GM21423 (cell line): Measurements from ENCODE around the gene RTBDN.
A peak's percentile ranks its signal among the peaks of the same experiment; 100 is the strongest.
"Not testable (repeated sequence)": the region's sequence is repeated elsewhere in the genome, so short reads cannot be mapped to it uniquely, and the experiment has no call there.

Experiments used
- ATAC-seq: cut with Tn5 transposase; IDR thresholded peaks from one replicate; pipeline ENCODE4 v1.9.1; 2021; ENCODE audit warnings: mild to moderate bottlenecking, moderate library complexity; ENCODE audit not compliant: unreplicated experiment

The RTBDN gene

DNA sequence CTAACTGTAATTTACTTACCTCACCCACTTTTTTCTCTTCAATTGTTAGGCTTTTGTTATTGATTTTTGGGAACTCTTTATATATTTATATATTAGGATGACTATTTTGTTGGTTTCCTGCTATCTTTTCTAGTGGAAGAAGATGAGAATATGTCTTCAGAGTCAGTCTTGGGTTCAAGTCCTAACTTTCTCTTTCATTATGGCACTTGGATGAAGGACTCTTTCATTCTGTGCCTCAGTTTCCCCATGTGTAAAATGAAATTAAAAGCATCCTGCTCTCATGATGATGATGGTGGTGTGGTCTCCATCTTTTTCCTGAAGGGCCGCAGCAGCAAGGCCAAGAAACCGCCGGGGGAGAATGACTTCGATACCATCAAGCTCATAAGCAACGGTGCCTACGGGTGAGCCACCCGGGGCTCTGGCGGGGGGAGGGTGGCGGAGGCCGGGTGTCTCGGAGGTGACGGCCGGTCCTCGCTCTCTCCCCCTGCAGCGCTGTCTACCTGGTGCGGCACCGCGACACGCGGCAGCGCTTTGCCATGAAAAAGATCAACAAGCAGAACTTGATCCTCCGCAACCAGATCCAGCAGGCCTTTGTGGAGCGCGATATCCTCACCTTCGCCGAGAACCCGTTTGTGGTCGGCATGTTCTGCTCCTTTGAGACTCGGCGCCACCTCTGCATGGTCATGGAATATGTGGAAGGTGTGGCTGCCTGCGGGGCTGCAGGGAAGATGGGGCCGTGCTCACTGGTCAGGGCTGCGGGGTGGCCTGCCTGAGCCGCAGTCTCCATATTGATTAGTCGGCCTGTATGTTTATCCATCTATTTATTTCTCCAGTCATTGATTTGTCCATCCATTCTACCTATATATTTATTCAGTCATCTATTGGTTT is 23.9 kb upstream of the RTBDN start:
- ATAC-seq = no peak

DNA sequence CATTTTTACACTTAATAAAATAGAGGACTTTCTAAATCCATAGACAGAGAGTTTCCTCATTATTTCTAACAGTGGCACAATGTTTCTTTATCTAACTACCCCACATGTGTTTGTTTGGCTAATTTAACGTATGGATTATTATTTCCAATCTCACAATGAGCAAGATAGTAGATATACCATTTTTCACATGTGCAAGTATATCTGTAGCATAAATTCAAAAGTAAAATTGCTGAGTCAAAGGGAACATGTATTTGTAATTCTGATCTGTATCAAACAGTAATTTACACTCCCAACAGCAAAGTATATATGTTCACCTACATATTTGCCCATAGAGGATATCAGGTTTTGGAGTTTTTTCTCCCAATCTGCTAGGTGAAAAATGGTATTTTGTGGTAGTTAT is 22.3 kb upstream of the RTBDN start:
- ATAC-seq = no peak

DNA sequence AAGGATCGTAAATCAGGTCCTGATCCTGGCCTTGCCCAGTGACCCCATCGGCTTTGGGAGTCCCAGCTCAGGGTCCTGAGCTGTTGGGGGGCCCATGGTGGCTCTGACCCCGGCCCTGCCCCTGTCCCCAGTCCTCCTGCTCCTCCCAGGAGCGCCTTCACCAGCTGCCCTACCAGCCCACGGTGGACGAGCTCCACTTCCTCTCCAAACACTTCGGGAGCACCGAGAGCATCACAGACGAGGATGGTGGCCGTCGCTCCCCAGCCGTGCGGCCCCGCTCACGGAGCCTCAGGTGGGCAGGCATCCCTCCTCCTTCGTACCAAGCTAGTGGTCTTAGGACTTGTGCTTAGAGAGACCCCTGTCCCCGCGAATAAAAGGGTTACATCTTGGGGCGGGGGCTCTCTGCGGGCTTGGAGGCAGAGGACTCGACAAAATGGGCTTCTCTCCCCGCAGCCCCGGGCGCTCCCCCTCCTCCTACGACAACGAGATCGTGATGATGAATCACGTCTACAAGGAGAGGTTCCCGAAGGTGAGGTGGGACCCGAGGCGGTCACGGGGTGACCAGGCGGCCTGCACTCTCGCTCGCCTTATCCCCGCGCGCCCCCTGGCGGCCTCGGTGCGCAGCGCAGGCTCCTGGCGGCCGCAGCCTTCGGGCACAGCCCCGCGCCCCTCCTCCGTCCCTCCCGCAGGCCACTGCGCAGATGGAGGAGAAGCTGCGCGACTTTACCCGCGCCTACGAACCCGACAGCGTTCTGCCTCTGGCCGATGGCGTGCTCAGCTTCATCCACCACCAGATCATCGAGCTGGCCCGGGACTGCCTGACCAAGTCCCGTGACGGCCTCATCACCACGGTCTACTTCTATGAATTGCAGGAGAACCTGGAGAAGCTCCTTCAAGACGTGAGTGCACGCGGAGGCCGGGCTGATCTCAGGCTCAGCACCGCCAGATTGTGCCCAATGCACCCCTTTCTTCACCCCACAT is 13.1 kb upstream of the RTBDN start:
- ATAC-seq = peak; percentile 68

DNA sequence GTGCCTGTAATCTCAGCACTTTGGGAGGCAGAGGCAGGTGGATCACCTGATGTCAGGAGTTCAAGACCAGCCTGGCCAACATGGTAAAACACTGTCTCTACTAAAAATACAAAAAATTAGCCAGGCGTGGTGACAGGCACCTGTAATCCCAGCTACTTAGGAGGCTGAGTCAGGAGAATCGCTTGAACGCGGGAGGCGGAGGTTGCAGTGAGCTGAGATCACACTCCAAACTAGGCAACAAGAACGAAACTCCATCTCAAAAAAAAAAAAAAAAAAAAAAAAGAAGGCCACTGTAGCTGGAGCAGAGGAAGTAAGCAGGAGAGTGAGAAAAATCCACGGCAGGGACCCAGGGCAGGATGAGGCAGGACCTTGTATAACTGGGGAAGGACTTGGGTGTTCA is 12.2 kb upstream of the RTBDN start:
- ATAC-seq = not testable (repeated sequence)

DNA sequence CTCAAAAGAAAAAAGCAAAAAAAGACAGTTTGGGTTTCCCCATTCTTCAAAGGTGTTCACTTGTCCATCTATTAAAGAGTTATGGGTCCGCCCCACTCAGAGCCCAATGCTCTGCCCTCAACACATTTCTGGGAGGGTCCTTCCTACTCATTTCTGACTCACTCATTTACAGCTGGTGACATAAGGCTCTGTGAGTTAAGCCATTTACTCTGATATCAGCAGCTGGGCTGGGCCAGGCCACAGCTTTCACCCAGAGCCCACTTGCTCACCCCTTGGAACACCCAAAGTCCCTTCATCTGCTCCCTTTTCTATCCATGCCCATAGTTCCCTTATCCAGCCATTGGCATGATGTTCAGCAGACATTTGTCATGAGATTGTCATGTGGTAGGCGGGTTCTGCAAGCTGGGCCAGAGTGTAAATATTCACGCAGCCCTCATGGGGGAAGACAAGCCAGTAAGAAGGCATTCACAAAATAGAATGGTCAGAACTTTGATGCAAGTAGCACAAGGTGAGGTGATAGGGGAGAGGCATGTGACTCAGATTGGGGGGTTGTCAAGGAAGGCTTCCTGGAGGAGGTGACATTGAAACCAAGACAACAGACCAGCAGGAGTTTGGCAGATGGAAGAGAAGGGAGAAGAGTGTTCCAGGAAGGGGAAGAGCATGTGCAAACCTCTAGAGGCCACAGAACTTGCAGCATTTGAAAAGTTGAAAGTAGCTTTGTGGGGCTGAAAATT is 9.8 kb upstream of the RTBDN start:
- ATAC-seq = no peak

DNA sequence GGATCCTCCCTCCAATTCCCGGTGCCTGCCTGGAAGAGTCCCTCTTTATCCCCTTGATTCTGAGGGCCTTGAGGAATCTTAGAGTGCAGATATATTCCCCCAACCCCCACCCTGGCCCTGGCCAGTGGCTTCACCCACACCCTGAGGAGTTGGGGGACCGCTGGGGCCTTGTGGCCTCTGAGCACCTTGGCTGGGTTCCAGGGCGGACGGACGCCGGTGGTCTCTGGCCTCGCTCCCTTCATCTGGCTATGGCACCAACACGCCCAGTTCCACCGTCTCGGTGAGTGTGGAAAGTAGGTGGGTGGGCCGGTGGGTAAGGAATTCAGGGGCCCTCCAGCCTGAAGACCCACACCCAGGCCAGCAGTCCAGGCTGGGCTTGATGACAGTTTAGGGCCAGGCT is 8.9 kb upstream of the RTBDN start:
- no peak for ATAC-seq

DNA sequence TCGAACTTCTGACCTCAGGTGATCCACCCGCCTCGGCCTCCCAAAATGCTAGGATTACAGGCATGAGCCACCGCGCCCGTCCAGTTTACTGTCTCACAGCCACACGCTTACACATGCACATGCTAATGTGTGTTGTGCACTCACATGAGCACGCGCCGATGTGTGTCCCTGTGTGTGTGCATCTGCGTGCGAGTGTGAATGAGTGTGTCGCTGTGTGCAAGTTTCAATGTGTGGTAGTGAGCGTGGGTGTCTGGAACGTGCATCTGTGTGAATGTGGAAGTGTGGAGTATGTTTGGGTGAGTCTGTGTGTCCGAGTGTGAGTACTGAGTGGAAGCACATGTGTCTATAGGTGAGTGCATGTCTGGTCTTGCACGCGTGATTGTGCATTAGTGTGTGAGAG is 8.1 kb upstream of the RTBDN start:
- no peak for ATAC-seq

DNA sequence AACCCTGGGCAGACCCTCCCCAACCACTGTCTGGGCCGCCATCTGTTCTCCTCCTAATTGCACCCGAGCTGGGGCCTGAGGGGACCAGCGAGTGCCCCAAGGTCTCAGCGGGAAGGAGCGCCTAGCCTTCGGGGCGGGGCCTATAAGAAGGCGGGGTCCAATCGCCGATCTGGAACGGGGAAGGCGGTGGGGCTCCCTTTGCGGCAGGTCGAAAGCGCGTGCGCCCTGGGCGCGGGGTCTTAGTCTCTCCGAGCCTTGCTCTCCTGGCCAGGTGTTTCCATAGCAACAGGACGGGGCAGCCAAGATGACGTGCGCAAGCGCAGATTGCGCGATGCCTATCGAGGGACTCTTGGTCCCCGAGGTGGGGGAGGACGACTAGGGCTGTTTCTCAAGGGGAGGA is 6.7 kb upstream of the RTBDN start:
- no peak for ATAC-seq

DNA sequence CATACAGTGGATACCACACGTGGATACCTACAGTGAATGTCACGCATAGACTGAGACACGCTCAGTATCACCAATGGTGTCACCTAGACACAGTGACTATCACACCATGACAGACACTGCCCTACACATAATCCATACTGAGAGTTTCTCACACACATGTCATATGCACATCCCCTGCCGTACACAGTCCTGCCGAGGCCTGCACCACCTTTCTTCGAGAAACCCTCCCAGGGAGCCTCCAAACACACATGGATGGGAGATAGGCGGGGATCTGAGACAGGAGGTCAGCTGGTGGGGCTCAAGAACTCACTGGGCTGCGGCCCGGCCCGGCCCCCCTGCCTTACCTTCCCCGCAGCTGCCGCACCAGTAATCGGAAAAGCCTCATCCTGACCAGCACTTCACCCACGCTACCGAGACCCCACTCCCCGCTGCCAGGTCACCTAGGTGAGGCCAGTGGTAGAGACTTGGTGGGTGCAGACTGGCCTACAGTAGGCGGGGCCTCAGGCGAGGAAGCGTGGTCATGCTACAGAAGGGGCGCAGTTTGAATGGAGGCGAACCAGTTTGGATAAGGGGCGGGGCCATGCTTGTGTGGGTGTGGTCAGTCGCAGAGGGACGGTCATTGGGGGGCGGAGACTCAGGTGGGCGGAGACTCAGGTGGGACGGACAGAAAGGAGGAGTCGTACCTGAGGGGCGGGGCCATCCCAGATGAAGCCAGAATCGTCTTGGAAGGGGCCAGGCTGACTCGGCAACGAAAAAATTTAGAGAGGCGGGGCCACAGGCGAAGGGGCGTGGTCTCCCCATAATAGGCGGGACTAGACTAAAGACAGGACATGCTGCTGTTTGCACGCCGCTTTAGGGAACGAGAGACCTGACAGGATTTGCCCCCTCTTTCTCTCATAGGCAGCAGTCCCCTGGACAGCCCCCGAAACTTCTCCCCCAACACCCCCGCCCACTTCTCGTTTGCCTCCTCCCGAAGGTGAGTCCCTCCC is 6.0 kb upstream of the RTBDN start:
- no peak for ATAC-seq

DNA sequence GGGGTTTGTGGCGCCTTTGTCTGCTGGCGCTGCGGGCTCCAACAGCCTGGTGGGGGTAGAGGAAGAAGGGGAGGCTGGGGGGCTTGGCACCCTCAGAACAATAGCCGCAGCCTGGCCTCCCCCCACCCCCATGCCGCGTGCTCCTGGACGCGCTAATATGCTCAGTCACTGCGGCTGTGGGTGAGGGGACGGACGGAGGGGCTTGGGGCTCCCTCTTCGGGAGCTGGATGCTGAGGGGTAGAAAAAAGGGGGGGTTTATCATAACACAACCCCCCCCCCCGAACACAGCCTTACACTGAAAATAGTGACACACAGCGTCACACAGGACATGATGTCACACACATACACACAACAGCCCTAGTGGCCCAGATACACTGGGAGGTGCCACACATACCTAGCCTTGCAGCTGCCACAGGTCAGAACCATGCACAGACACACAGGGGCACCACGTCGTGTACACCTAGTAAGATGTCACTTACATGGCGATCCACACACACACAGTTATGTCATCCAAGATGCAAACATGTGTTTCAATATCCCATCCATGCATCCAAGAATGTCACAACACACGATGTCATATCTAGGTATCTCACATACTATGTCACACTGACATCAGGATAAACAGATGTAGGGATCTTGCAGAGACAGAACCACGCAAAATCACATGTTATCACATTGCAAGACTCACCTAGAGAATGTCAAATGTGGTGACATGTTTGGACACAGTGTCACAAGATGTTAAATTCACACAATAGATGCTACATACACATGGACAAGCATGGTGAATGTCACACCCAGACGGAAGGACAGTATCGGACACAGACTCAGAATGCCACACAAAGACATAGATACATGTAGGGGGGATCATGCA is 4.7 kb upstream of the RTBDN start:
- no peak for ATAC-seq

DNA sequence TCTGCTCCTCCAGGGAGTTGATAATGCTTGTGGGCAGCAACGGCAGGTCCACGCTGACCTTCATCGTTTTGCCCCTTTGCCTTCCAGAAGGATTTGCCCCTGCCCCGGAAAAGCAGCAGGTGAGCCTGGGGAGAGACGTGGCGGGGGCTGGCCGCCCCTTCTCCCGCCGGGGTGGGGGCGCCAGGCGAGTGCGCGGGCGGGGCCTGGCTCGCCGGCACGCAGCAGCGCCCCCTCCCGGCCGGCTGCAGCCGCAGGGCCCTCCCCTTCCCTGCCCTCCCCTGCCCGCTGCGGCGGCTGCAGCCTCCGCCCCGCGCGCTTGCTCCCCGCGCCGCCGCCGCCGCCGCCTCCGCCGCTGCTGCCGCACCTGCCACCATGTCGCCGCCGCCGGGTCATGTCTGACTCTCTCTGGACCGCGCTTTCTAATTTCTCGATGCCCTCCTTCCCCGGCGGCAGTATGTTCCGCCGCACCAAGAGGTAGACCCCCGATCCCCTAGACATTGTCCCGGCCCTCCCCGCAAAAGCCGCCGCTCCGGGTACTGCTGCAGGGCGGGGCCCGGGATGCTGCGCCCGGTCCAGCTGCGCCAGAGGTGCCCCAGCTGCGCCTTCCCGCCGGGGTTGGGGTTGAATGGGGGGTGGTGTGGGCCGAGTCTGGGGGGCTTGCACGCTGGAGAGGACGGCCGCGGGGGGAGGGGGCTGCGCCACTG is 4.0 kb upstream of the RTBDN start, which contains the start of gene MAST1:
Gene MAST1, plus strand, starts transcription at position 334 of the 704 bp plus-strand sequence. Its CDS starts 58 bp downstream, at position 392.
- no peak for ATAC-seq

DNA sequence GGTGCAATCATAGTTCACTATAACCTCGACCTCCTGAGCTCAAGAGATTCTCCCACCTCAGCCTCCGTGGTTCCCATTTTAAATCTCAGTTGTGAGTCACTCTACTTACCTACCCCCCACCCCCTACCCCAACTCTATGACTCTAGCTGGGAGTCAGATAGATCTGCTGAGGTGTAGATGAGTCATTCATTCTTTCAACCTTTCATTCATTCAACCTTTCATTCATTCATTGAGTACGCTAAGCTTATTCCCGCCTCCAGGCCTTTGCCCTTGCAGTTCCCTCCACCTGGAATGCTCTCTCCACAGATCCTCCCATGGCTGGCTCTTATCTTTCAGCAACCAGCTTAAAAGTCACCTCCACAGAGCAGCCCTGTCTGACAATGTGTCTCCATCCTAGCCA is 2.8 kb upstream of the RTBDN start:
- no peak for ATAC-seq

DNA sequence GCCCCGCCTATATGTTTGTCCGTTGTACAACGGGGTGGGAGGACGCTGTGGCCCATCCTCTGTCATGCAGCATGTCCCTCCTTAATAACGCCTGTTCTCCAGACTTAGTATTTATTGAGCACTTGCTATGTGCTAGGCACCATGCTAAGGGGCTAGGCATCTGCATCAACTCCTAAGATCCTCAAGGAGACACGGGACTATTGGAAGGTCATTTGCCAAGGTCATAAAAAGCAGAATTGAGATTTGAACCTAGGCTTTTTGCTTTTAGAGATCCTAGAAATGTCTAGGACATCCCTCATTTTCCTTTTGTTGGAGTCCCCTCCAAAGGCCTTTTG is 2.1 kb upstream of the RTBDN start:
- ATAC-seq = no peak

DNA sequence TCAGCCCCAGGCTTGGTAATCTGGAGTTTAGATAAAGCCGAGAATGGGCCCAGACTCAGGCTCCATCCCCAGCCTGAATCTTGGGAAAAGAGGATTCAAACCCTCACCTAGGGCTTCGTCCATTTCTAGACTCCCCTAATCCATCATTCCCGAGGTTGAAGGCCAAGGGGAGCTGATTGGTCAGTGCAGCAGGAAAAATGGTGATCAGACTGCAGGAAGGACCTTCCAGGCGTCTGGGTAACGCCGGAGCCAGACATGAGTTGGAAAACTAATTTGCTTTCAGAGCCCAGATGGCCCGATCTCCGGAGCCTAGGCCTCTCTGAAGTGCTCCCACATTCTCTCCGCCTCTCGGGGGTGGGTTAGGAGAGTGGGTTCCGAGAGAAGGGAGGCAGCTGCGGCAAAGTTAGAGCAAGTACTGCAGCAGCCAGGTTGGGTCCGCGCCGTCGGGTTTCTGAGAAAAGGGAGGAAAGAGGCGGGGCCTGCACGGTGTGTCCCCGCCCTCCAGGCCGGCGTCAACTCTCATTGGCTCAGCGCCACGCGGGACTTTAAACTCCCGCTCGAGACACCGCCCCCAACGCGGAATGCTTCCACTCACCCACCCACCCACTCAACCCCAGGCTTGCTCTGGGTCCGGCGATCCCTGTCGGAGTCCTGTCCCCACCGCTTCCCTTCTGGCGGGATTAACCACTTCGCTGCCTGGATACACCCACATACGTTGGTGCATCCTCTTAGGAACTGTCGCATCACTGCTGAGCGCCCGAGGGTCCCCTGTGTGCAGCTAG is 788 bp upstream of the RTBDN start:
- ATAC-seq = no peak

DNA sequence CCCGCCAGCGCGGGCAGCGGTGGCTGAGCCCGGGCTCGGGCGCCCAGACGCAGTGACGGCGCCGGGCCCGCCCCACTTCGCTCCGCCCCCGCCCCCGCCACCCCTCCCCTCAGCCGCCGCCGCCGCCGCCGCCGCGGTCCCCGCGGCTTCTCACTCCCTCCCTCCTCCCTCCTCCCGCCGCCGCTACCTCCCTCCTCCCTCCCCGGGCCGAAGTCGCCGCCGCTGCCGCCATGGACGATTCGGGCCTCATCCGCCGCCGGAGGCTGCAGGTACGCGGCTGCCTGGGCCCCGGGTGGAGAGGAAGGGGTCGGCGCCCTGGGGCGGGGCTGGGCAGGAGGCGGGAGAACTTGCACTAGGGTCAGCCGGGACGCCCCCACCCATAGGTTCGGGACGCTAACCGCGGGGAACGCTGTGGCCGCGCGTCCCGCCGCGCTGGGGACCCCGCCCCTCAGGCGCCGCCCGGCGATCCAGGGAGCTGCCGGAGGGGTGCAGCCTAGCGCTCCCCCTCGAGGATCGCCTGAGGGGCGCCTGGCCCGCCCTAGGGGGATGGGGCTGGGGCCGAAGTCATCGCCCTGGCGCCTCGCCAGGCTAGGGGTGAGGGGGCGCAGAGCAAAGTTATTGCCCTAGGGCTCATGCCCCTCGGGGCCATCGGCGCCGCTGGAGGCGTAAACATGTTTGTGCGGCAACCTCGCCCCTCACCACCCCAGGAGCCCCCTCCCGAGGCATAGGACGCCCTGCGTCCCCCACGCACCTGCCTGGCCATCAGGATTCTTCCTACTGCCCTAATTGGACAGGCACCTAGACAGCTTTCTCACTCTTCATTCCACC is 427 bp downstream of the RTBDN start:
- no peak for ATAC-seq

DNA sequence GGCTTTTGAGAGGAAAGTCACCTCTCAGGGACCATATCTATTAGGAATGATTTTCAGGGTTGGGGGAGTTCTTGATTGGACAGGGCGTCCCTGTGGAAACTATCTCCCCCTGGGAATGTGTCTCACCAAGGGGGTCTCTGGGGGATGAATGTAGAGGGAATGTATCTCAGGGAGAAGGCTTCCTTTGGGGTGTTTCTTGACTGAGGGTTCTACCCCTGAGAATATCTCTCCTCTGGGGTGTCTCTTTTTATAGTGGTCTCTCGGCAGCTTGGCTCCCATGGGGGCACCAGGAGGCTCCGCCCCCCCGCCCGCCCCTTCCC is 1.0 kb downstream of the RTBDN start:
- no peak for ATAC-seq

DNA sequence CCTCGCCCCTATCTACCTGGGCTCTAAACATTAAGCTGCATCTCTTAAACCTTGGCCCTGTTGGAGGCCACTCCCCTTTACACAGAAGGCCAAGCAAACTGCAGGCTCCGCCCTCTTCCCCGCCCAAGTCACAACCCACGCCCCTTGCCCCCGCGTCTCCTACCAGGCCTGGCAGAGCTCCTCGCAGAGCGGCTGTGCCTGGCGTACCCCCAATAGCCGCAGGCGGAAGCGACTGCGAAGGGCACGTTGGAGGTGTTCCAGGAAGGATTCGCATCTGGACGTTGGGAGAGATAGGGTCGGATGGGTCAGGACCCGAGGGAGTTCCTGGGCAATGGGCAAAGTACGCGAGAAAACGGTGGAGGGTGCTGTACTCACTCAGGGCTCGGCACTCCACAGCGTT is 5.9 kb downstream of the RTBDN start:
- ATAC-seq = no peak
